Measurements from ENCODE around the gene KCNQ5.

Gene KCNQ5

GRCh38 chr6:72770959-72771358, 149.1 kb downstream of the KCNQ5 start:
- no peak for TF ChIP-seq CTCF (IDR thresholded peaks at IDR 0.05; ENCODE audit: extremely low read depth, missing control alignments)
- DNase-seq (ENCODE audit: low spot score), result no peak

GRCh38 chr6:72776456-72776855, 154.6 kb downstream of the KCNQ5 start:
- TF ChIP-seq CTCF (IDR thresholded peaks at IDR 0.05; ENCODE audit: extremely low read depth, missing control alignments), result no peak

GRCh38 chr6:72781624-72782023, 159.8 kb downstream of the KCNQ5 start:
- TF ChIP-seq CTCF (IDR thresholded peaks at IDR 0.05; ENCODE audit: extremely low read depth, missing control alignments), result no peak
- DNase-seq (ENCODE audit: low spot score), result no peak

More at GRCh38 chr6:72776456-72776855, 154.6 kb downstream of the KCNQ5 start:
- no peak for DNase-seq (ENCODE audit: low spot score)

- no peak for TF ChIP-seq CTCF (IDR thresholded peaks at IDR 0.05; ENCODE audit: extremely low read depth, missing control alignments)
- DNase-seq (ENCODE audit: low spot score), result no peak
Measured at GRCh38 chr6:72783035-72783434, 161.2 kb downstream of the KCNQ5 start.

GRCh38 chr6:72783666-72784065, 161.8 kb downstream of the KCNQ5 start:
- no peak for DNase-seq (ENCODE audit: low spot score)
- no peak for TF ChIP-seq CTCF (IDR thresholded peaks at IDR 0.05; ENCODE audit: extremely low read depth, missing control alignments)

GRCh38 chr6:72784071-72784470, 162.2 kb downstream of the KCNQ5 start:
- DNase-seq (ENCODE audit: low spot score), result no peak
- TF ChIP-seq CTCF (IDR thresholded peaks at IDR 0.05; ENCODE audit: extremely low read depth, missing control alignments), result no peak

- no peak for DNase-seq (ENCODE audit: low spot score)
- TF ChIP-seq CTCF (IDR thresholded peaks at IDR 0.05; ENCODE audit: extremely low read depth, missing control alignments), result no peak
Measured at GRCh38 chr6:72784581-72784980, 162.7 kb downstream of the KCNQ5 start.
